DND-41 (cell line): ENCODE measurements around the gene MECP2.

ENCODE experiments used
- EZH2 ChIP-seq: IDR thresholded peaks from 3 replicates; pipeline ENCODE4 v1.6.1; 2012; ENCODE audit warnings: borderline replicate concordance, low read depth, mild to moderate bottlenecking, moderate library complexity, low read length, inconsistent platforms; ENCODE audit not compliant: severe bottlenecking
- TF ChIP-seq, protein P1 (sequence below): IDR thresholded peaks from 2 replicates; pipeline ENCODE4 v1.5.1; 2012; ENCODE audit warnings: borderline replicate concordance, low read length, moderate library complexity, mild to moderate bottlenecking; ENCODE audit not compliant: poor library complexity, severe bottlenecking; ENCODE audit errors: extremely low read depth

GRCh38 chrX:154140206-154140605 lies 42.7 kb upstream of the MECP2 start:
- TF ChIP-seq, protein P1, sequence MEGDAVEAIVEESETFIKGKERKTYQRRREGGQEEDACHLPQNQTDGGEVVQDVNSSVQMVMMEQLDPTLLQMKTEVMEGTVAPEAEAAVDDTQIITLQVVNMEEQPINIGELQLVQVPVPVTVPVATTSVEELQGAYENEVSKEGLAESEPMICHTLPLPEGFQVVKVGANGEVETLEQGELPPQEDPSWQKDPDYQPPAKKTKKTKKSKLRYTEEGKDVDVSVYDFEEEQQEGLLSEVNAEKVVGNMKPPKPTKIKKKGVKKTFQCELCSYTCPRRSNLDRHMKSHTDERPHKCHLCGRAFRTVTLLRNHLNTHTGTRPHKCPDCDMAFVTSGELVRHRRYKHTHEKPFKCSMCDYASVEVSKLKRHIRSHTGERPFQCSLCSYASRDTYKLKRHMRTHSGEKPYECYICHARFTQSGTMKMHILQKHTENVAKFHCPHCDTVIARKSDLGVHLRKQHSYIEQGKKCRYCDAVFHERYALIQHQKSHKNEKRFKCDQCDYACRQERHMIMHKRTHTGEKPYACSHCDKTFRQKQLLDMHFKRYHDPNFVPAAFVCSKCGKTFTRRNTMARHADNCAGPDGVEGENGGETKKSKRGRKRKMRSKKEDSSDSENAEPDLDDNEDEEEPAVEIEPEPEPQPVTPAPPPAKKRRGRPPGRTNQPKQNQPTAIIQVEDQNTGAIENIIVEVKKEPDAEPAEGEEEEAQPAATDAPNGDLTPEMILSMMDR: no peak
- no peak for TF ChIP-seq EZH2
